WERI-Rb-1 (cell line): Measurements from ENCODE around the gene PPP1CC.

Source experiments
- DNase-seq: peaks from one replicate; pipeline ENCODE4 v3.0.0-alpha.2; 2020
- H3K27ac ChIP-seq: fragments of 250-450 bp; sonication (Bioruptor Pico); 2 replicates; pipeline ENCODE4 v1.5.1; 2020; ENCODE audit warnings: mild to moderate bottlenecking, moderate library complexity
- H3K27me3 ChIP-seq: fragments of 250-450 bp; sonication (Bioruptor Pico); 2 replicates; pipeline ENCODE4 v1.5.1; 2021; ENCODE audit warnings: mild to moderate bottlenecking, low read depth, moderate library complexity; ENCODE audit not compliant: insufficient read depth, severe bottlenecking
- H3K36me3 ChIP-seq: fragments of 250-450 bp; sonication (Bioruptor Pico); 2 replicates; pipeline ENCODE4 v1.5.1; 2020; ENCODE audit warnings: mild to moderate bottlenecking, moderate library complexity
- H3K4me3 ChIP-seq: 2 replicates; pipeline ENCODE4 v1.5.1; 2011; ENCODE audit warnings: low read depth, mild to moderate bottlenecking, control low read depth, low read length
- H3K9me3 ChIP-seq: fragments of 250-450 bp; sonication (Bioruptor Pico); 2 replicates; pipeline ENCODE4 v1.5.1; 2021; ENCODE audit warnings: mild to moderate bottlenecking, moderate library complexity; ENCODE audit not compliant: severe bottlenecking
- TF ChIP-seq, protein P1 (sequence below): IDR thresholded peaks from 2 replicates; pipeline ENCODE4 v1.5.1; 2011; ENCODE audit warnings: low read depth, mild to moderate bottlenecking, control low read depth, inconsistent platforms, low read length

The PPP1CC gene

DNA sequence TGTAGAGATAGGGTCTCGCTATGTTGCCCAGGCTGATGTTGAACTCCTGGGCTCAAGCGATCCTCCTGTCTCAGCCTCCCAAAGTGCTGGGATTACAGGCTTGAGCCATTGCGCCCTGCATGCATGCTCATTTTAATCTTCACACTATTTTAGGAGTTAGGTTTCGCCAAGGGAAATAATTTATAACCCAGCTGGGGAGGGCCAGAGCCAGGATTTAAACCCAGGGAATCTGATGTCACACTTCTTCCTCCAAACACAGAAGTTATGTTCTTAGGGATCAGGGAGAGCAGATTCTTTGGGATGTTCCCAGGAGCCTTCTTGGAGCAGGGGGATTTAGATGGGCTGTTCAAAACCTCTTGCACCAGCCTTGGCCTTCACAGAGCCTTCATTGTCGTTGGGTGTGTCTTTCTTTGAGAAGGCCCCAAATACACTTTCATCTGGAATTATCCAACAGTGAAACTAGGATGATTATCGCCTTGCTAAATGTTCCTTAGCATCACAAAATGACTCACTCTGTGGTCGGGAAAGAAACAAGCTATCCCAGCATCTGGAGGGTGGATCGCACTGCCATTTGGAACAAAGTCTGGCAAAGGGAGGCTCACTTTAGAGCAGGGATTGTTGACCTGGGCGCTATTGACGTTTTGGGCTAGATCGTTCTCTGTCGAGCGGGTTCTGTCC, 8.2 kb upstream of the PPP1CC start:
- Histone ChIP-seq H3K27ac (no peak overlapping the region), H3K36me3 (no peaks in the 10 kb centered on the region), H3K9me3 (no peaks in the 10 kb centered on the region), H3K4me3 (no peak overlapping the region), H3K27me3 (no peaks in the 10 kb centered on the region)
- TF ChIP-seq, protein P1, sequence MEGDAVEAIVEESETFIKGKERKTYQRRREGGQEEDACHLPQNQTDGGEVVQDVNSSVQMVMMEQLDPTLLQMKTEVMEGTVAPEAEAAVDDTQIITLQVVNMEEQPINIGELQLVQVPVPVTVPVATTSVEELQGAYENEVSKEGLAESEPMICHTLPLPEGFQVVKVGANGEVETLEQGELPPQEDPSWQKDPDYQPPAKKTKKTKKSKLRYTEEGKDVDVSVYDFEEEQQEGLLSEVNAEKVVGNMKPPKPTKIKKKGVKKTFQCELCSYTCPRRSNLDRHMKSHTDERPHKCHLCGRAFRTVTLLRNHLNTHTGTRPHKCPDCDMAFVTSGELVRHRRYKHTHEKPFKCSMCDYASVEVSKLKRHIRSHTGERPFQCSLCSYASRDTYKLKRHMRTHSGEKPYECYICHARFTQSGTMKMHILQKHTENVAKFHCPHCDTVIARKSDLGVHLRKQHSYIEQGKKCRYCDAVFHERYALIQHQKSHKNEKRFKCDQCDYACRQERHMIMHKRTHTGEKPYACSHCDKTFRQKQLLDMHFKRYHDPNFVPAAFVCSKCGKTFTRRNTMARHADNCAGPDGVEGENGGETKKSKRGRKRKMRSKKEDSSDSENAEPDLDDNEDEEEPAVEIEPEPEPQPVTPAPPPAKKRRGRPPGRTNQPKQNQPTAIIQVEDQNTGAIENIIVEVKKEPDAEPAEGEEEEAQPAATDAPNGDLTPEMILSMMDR, result no peak
- no peak for DNase-seq

DNA sequence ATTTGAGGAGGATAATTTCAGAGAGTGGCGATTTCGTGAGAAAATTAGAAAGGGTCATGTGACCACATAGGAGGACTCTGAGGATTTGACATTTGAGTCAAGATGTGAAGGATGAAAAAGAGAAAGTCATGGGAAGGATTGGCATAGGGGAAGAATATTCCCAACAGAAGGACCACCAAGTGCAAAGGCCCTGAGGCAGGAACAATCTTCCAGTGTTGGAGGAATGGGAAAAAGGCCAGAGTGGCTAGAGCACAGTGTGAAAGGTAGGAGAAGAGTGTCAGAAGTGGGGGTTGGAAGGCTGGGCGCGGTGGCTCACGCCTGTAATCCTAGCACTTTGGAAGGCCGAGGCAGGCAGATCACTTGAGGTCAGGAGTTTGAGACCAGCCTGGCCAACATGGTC, 3.9 kb upstream of the PPP1CC start:
- Histone ChIP-seq H3K27me3 (no peaks in the 10 kb centered on the region), H3K9me3 (no peaks in the 10 kb centered on the region), H3K27ac (no peak overlapping the region), H3K4me3 (no peak overlapping the region), H3K36me3 (peaks cover 3% of the 10 kb centered on the region; the same call in 1 of the 2 replicates)
- no peak for DNase-seq
- TF ChIP-seq, protein P1, result no peak

DNA sequence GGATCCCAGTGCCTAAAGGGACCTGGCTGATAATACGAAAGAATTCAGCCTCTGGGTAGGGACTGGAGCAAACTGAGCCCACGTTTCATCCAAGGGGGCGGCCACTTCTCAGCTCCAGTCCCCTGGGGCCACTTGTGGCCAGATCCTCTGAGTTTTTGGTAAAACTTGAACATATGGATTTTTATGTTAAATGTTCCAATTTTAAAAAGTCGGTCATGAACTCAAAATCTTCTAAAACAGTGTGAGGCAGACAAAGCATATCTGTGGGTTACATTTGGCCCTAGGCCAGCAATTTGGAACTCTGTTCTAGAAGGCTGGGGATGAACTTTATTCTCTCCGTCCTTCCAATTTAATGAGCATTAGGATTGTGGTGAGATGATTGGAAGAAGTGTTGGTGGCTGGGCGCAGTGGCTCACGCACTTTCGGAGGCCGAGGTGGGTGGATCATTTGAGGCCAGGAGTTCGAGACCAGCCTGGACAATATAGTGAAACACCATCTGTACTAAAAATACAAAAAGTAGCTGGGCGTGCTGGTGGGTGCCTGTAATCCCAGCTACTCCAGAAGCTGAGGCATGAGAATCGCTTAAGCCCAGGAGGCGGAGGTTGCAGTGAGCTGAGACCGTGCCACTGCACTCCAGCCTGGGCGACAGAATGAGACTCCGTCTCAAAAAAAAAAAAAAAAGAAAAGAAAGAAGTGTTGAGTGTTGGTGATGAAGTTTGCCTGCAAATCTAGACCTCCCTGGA, 3.0 kb upstream of the PPP1CC start:
- Histone ChIP-seq H3K4me3 (no peak overlapping the region), H3K36me3 (peaks cover 10% of the 10 kb centered on the region; the same call in 1 of the 2 replicates), H3K27me3 (no peaks in the 10 kb centered on the region), H3K9me3 (no peaks in the 10 kb centered on the region), H3K27ac (no peak overlapping the region)
- TF ChIP-seq, protein P1, result no peak
- DNase-seq, result no peak

DNA sequence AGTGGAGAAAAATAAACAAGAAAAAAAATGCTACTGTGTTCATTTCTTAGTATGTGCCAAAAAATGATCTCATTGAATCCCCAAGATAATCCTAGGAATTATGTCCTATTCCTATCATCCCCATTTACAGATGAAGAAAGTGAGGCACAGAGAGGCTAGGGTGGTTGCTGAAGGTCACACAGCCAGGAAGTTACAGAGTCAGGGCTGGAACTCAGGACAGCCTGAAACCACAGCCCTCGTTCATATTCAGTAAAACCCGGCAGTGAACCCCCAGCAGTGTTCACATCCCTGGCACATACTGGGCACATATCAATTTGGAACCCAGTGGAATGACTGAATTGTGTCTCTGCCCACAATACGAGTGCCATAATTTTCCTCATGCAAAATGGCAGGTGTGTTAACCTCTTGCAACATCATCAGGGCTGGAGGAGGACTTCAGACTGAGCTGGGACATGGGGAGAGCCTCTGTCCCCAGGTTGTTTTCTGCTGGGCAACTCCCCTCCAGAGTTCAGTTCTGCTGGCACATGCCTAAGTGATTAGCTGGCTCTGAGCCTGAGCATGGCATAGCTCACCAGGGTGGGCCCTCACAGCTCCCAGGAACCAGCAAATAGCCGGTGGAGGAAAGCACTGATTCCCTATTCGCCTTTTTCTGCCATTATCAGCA, 2.0 kb upstream of the PPP1CC start:
- no peaks in the 10 kb centered on the region for H3K9me3 ChIP-seq
- peaks cover 20% of the 10 kb centered on the region for H3K36me3 ChIP-seq
- TF ChIP-seq, protein P1, result no peak
- H3K27me3 ChIP-seq, result no peaks in the 10 kb centered on the region
- H3K27ac ChIP-seq, result no peak overlapping the region
- no peak for DNase-seq
- H3K4me3 ChIP-seq, result no peak overlapping the region

DNA sequence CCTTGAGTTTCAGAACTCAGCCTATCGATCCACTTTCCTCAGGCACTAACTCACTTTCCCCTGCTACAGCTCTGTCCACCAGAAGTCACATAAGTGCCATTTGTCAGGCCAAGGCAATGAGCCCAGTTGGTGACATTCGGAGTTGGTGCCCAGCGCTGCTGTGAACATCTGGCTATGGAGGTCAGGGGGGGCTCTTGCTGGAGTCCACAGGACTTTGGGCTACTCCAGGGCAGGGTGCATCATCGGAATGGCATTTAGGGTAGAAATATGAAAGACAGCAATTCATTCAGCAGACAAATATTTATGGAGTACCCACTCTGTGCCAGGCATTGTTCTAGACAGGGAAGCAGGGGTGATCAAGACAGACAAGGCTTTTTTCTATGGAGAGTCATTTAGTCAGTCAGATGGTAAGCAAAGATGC, 1.5 kb upstream of the PPP1CC start:
- Histone ChIP-seq H3K9me3 (no peaks in the 10 kb centered on the region), H3K36me3 (peaks cover 22% of the 10 kb centered on the region), H3K4me3 (no peak overlapping the region), H3K27ac (no peak overlapping the region), H3K27me3 (no peaks in the 10 kb centered on the region)
- TF ChIP-seq, protein P1, result no peak
- DNase-seq, result no peak
